ENCODE measurements around the gene LMF1. TPM values are rescaled to one million over a fixed set of nuclear protein-coding genes. Genes with fewer than 3 reads are reported as not detected.

The LMF1 gene
- total RNA-seq, 1 experiment from 2014 or later = 12.8 TPM

GRCh38 chr16:995087-995486, 24.3 kb upstream of the LMF1 start:
- no peak overlapping the region for H3K27ac ChIP-seq (ENCODE audit: low read depth, low read length)
- ChIA-PET RAD21 (ENCODE audit: low non-redundant PET in 1 of 2, low total read pairs in 2 of 2, uncharacterized antibody in 2 of 2, unreplicated experiment in 2 of 2) (no interaction called here), CTCF (no interaction called here), POLR2A (no interaction called here)
- H3K4me2 ChIP-seq (ENCODE audit: low read length) = no peak overlapping the region
- H2AFZ ChIP-seq (ENCODE audit: low read depth, low read length, poor library complexity, severe bottlenecking) = no peak overlapping the region
- DNase-seq (ENCODE audit: low read depth, low spot score) (no peak), ATAC-seq (no peak)
- H3K36me3 ChIP-seq (ENCODE audit: control insufficient read depth in 1 of 2, insufficient read depth in 2 of 2, low read length in 2 of 2) = no peaks in the 10 kb centered on the region
- BruUV-seq (replicated peaks) = no TSS peak
- TF ChIP-seq, protein P1, sequence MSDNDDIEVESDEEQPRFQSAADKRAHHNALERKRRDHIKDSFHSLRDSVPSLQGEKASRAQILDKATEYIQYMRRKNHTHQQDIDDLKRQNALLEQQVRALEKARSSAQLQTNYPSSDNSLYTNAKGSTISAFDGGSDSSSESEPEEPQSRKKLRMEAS (IDR thresholded peaks at IDR 0.05) = no peak
- no peak for TF ChIP-seq SRF (IDR thresholded peaks at IDR 0.05; ENCODE audit: low read depth)
- TF ChIP-seq SIN3A (IDR thresholded peaks at IDR 0.05; ENCODE audit: low read depth) = no peak
- TF ChIP-seq ZNF274 (IDR thresholded peaks at IDR 0.05; ENCODE audit: low read depth, low read length) = no peak
- no peak for TF ChIP-seq EZH2 (IDR thresholded peaks at IDR 0.05)
- TF ChIP-seq JUND (IDR thresholded peaks at IDR 0.05) = no peak
- no peak for TF ChIP-seq CEBPB (IDR thresholded peaks at IDR 0.05; ENCODE audit: low read depth)
- TF ChIP-seq ZBTB33 (IDR thresholded peaks at IDR 0.05; ENCODE audit: extremely low read depth, insufficient replicate concordance, low read length) = no peak
- TF ChIP-seq FOSL1 (IDR thresholded peaks at IDR 0.05; ENCODE audit: low read depth) = no peak
- TF ChIP-seq SP1 (IDR thresholded peaks at IDR 0.05; ENCODE audit: low read depth) = no peak
- no peak for TF ChIP-seq RAD21 (IDR thresholded peaks at IDR 0.05; ENCODE audit: low read depth)
- no peak for TF ChIP-seq TCF7L2 (IDR thresholded peaks at IDR 0.05; ENCODE audit: borderline replicate concordance, extremely low read depth, insufficient read depth, insufficient read length)
- TF ChIP-seq, protein P2, sequence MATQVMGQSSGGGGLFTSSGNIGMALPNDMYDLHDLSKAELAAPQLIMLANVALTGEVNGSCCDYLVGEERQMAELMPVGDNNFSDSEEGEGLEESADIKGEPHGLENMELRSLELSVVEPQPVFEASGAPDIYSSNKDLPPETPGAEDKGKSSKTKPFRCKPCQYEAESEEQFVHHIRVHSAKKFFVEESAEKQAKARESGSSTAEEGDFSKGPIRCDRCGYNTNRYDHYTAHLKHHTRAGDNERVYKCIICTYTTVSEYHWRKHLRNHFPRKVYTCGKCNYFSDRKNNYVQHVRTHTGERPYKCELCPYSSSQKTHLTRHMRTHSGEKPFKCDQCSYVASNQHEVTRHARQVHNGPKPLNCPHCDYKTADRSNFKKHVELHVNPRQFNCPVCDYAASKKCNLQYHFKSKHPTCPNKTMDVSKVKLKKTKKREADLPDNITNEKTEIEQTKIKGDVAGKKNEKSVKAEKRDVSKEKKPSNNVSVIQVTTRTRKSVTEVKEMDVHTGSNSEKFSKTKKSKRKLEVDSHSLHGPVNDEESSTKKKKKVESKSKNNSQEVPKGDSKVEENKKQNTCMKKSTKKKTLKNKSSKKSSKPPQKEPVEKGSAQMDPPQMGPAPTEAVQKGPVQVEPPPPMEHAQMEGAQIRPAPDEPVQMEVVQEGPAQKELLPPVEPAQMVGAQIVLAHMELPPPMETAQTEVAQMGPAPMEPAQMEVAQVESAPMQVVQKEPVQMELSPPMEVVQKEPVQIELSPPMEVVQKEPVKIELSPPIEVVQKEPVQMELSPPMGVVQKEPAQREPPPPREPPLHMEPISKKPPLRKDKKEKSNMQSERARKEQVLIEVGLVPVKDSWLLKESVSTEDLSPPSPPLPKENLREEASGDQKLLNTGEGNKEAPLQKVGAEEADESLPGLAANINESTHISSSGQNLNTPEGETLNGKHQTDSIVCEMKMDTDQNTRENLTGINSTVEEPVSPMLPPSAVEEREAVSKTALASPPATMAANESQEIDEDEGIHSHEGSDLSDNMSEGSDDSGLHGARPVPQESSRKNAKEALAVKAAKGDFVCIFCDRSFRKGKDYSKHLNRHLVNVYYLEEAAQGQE (IDR thresholded peaks at IDR 0.05; ENCODE audit: low read depth) = no peak
- no peak for TF ChIP-seq CBX3 (IDR thresholded peaks at IDR 0.05; ENCODE audit: low read depth)
- TF ChIP-seq ELF1 (IDR thresholded peaks at IDR 0.05; ENCODE audit: borderline replicate concordance, low read depth) = no peak
- no peak for TF ChIP-seq YY1 (IDR thresholded peaks at IDR 0.05; ENCODE audit: extremely low read depth, insufficient replicate concordance, low read depth, low read length)
- TF ChIP-seq EZH2phosphoT487 (IDR thresholded peaks at IDR 0.05; ENCODE audit: borderline replicate concordance) = no peak
- TF ChIP-seq ZFX (IDR thresholded peaks at IDR 0.05) = no peak
- TF ChIP-seq, protein P3, sequence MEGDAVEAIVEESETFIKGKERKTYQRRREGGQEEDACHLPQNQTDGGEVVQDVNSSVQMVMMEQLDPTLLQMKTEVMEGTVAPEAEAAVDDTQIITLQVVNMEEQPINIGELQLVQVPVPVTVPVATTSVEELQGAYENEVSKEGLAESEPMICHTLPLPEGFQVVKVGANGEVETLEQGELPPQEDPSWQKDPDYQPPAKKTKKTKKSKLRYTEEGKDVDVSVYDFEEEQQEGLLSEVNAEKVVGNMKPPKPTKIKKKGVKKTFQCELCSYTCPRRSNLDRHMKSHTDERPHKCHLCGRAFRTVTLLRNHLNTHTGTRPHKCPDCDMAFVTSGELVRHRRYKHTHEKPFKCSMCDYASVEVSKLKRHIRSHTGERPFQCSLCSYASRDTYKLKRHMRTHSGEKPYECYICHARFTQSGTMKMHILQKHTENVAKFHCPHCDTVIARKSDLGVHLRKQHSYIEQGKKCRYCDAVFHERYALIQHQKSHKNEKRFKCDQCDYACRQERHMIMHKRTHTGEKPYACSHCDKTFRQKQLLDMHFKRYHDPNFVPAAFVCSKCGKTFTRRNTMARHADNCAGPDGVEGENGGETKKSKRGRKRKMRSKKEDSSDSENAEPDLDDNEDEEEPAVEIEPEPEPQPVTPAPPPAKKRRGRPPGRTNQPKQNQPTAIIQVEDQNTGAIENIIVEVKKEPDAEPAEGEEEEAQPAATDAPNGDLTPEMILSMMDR (IDR thresholded peaks at IDR 0.05 in 2 of 3, conservative IDR thresholded peaks at IDR 0.05 in 1 of 3; ENCODE audit: borderline replicate concordance in 1 of 3, insufficient read depth in 1 of 3, low read depth in 2 of 3, low read length in 2 of 3) = no peak
- H4K20me1 ChIP-seq (ENCODE audit: insufficient read depth) = no peaks in the 10 kb centered on the region
- H3K4me3 ChIP-seq (replicated peaks in 1 of 2; ENCODE audit: low read depth in 1 of 2, low read length in 2 of 2) = no peak overlapping the region
- peaks cover 51% of the 10 kb centered on the region for H3K27me3 ChIP-seq (ENCODE audit: insufficient read depth, low read length)
- intact Hi-C loops (cut with micrococcal nuclease) = no loop called here
- no peaks in the 10 kb centered on the region for H3K9me3 ChIP-seq (ENCODE audit: control insufficient read depth in 1 of 2, insufficient read depth in 1 of 2, low read depth in 1 of 2, low read length in 2 of 2)
- H3K79me2 ChIP-seq (ENCODE audit: insufficient read depth, low read length) = no peaks in the 10 kb centered on the region
- peaks cover 15 to 17% of the 10 kb centered on the region in 2 experiments for H3K4me1 ChIP-seq (ENCODE audit: control insufficient read depth in 1 of 2, insufficient read depth in 2 of 2, low read length in 2 of 2)
- no peak overlapping the region for H3K9ac ChIP-seq (ENCODE audit: low read length)
- H3K9me2 ChIP-seq (ENCODE audit: insufficient read depth) = no peaks in the 10 kb centered on the region

All from HCT116 (cell line).